Uterus (tissue), 4 donors: ENCODE data around the gene HSH2D. TPM values are rescaled to one million over a fixed set of nuclear protein-coding genes. Genes with fewer than 3 reads are reported as not detected.

ENCODE experiments used
- DNase-seq, 2 donors: peaks; one replicate each; pipeline ENCODE4 v3.0.0-alpha.2; 2019 to 2020
- H3K27ac ChIP-seq, 2 donors: fragments of 200-600 bp; sonication (generic); 1 replicate in 1 of 2; 2 replicates in 1 of 2; pipeline ENCODE4 v1.5.1; 2016 to 2018
- H3K27me3 ChIP-seq, 2 donors: fragments of 200-600 bp; sonication (generic); one replicate each; pipeline ENCODE4 v1.5.1; 2018 to 2019; ENCODE audit warnings: control low read depth in 1 of 2
- H3K36me3 ChIP-seq, 2 donors: fragments of 200-600 bp; sonication (generic); one replicate each; pipeline ENCODE4 v1.5.1; 2019; ENCODE audit warnings: control low read depth in 1 of 2
- H3K4me1 ChIP-seq, 2 donors: fragments of 200-600 bp; sonication (generic); one replicate each; pipeline ENCODE4 v1.5.1; 2018 to 2019; ENCODE audit warnings: control low read depth in 1 of 2
- H3K4me3 ChIP-seq, 2 donors: fragments of 200-600 bp; sonication (generic); 1 replicate in 1 of 2; 2 replicates in 1 of 2; pipeline ENCODE4 v1.5.1; 2018 to 2019; ENCODE audit warnings: mild to moderate bottlenecking in 1 of 2
- H3K9me3 ChIP-seq, 2 donors: fragments of 200-600 bp; sonication (generic); one replicate each; pipeline ENCODE4 v1.5.1; 2019; ENCODE audit warnings: control low read depth in 1 of 2
- CTCF ChIP-seq, 4 experiments: fragments of 200-600 bp in 2 of 4; fragments of 450-650 bp in 2 of 4; sonication (generic) in 2 of 4; IDR thresholded peaks; one replicate each; pipeline ENCODE4 v1.5.1; 2016 to 2019; ENCODE audit warnings: antibody characterized with exemption in 4 of 4, mild to moderate bottlenecking in 2 of 4, moderate library complexity in 1 of 4
- POLR2A ChIP-seq, 2 donors: fragments of 450-650 bp; IDR thresholded peaks; one replicate each; pipeline ENCODE4 v1.6.1; 2016; ENCODE audit warnings: antibody characterized with exemption in 2 of 2, mild to moderate bottlenecking in 1 of 2, moderate library complexity in 1 of 2
- intact Hi-C: fragments of 100-400 bp; cut with DNase I; formaldehyde crosslinking; loops from one replicate; pipeline ENCODE4 v1.15.1; 2023; ENCODE audit warnings: low total_unique reads
- total RNA-seq, 4 donors: library from RNA; depleted of rRNA in 3 of 4; stranded (reverse); fragments of >200 nt in 3 of 4; gene quantifications; one replicate each; pipeline versions ENCODE4 v1.1.0 to v1.2.4, GENCODE V29; 2014 to 2023
- donor health status: DM: yes; HTN: yes; CAD: no.

The HSH2D gene
- total RNA-seq, 4 donors from 2014 or later = 1.4 to 3.1 (median 2.4) TPM; not detected in 1

GRCh38 chr19:16156904-16157303 lies 13.4 kb downstream of the HSH2D start:
- H3K4me1 ChIP-seq = no peaks in the 10 kb centered on the region
- no peak overlapping the region for H3K27ac ChIP-seq
- H3K9me3 ChIP-seq = no peaks in the 10 kb centered on the region
- intact Hi-C loops = no loop called here
- no peaks in the 10 kb centered on the region for H3K36me3 ChIP-seq
- TF ChIP-seq POLR2A (IDR thresholded peaks at IDR 0.05) (no peak), CTCF (IDR thresholded peaks at IDR 0.05) (no peak)
- no peaks in the 10 kb centered on the region for H3K27me3 ChIP-seq
- H3K4me3 ChIP-seq = no peak overlapping the region
- DNase-seq = no peak

- H3K9me3 ChIP-seq = no peaks in the 10 kb centered on the region
These were observed 14.1 kb downstream of the HSH2D start for GRCh38 chr19:16157601-16158000.

GRCh38 chr19:16159655-16160054 lies 16.2 kb downstream of the HSH2D start:
- Histone ChIP-seq H3K9me3 (no peaks in the 10 kb centered on the region), H3K4me1 (no peaks in the 10 kb centered on the region), H3K27me3 (no peaks in the 10 kb centered on the region), H3K27ac (no peak overlapping the region), H3K4me3 (no peak overlapping the region), H3K36me3 (no peaks in the 10 kb centered on the region)
- no peak for TF ChIP-seq POLR2A (IDR thresholded peaks at IDR 0.05)
- TF ChIP-seq CTCF (IDR thresholded peaks at IDR 0.05) = no peak
- intact Hi-C loops = no loop called here
- DNase-seq = no peak

More at GRCh38 chr19:16157601-16158000, 14.1 kb downstream of the HSH2D start:
- Histone ChIP-seq H3K27me3 (no peaks in the 10 kb centered on the region), H3K4me3 (no peak overlapping the region), H3K4me1 (no peaks in the 10 kb centered on the region), H3K27ac (no peak overlapping the region), H3K36me3 (no peaks in the 10 kb centered on the region)
- DNase-seq = no peak
- no peak for TF ChIP-seq CTCF (IDR thresholded peaks at IDR 0.05)
- no peak for TF ChIP-seq POLR2A (IDR thresholded peaks at IDR 0.05)
- intact Hi-C loops = no loop called here

GRCh38 chr19:16160445-16160942 lies 17.0 kb downstream of the HSH2D start:
- Histone ChIP-seq H3K9me3 (no peaks in the 10 kb centered on the region), H3K27me3 (no peaks in the 10 kb centered on the region), H3K36me3 (no peaks in the 10 kb centered on the region), H3K4me1 (no peaks in the 10 kb centered on the region), H3K4me3 (no peak overlapping the region), H3K27ac (no peak overlapping the region)
- no peak for DNase-seq
- intact Hi-C loops = no loop called here
- TF ChIP-seq POLR2A (IDR thresholded peaks at IDR 0.05) (no peak), CTCF (IDR thresholded peaks at IDR 0.05) (no peak)

- no peak for TF ChIP-seq CTCF (IDR thresholded peaks at IDR 0.05)
- TF ChIP-seq POLR2A (IDR thresholded peaks at IDR 0.05) = no peak
- no peak for DNase-seq
- Histone ChIP-seq H3K9me3 (no peaks in the 10 kb centered on the region), H3K27ac (no peak overlapping the region), H3K4me1 (no peaks in the 10 kb centered on the region), H3K36me3 (no peaks in the 10 kb centered on the region), H3K27me3 (no peaks in the 10 kb centered on the region), H3K4me3 (no peak overlapping the region)
- intact Hi-C loops = no loop called here
These were observed 17.6 kb downstream of the HSH2D start for GRCh38 chr19:16160943-16161560.
